Small intestine (tissue), 7 donors: ENCODE results near the gene PIEZO2. TPM values are rescaled to one million over a fixed set of nuclear protein-coding genes. Genes with fewer than 3 reads are reported as not detected.

Experiments
- DNase-seq, 2 donors: peaks; one replicate each; pipeline versions ENCODE4 v3.0.0 to v3.0.0-alpha.2; 2013
- FAIRE-seq: peaks from 2 replicates; lab custom pipeline; 2012; peaks lifted over from hg19 to GRCh38; lab: Jason Lieb, UNC
- H3K27ac ChIP-seq, 3 donors: one replicate each; pipeline ENCODE4 v1.5.1; 2013; ENCODE audit warnings: low read length in 2 of 3, mild to moderate bottlenecking in 2 of 3, control low read depth in 1 of 3, inconsistent platforms in 1 of 3, low read depth in 1 of 3, moderate library complexity in 1 of 3
- H3K27me3 ChIP-seq, 3 donors: one replicate each; pipeline ENCODE4 v1.6.1; 2013; ENCODE audit warnings: low read length in 3 of 3, inconsistent platforms in 1 of 3; ENCODE audit not compliant: control insufficient read depth in 3 of 3, insufficient read depth in 3 of 3
- H3K36me3 ChIP-seq, 3 donors: one replicate each; pipeline ENCODE4 v1.6.1; 2013; ENCODE audit warnings: low read length in 3 of 3, inconsistent platforms in 1 of 3, low read depth in 1 of 3, mild to moderate bottlenecking in 1 of 3, moderate library complexity in 1 of 3; ENCODE audit not compliant: control insufficient read depth in 3 of 3, insufficient read depth in 2 of 3
- H3K4me1 ChIP-seq, 3 donors: one replicate each; pipeline ENCODE4 v1.6.1; 2013; ENCODE audit warnings: low read length in 2 of 3, inconsistent platforms in 1 of 3, low read depth in 1 of 3, mild to moderate bottlenecking in 1 of 3, moderate library complexity in 1 of 3; ENCODE audit not compliant: control insufficient read depth in 3 of 3, insufficient read depth in 2 of 3
- H3K4me3 ChIP-seq, 3 donors: one replicate each; pipeline ENCODE4 v1.5.1; 2013; ENCODE audit warnings: low read length in 3 of 3, control low read depth in 1 of 3, inconsistent platforms in 1 of 3, low read depth in 1 of 3, mild to moderate bottlenecking in 1 of 3, moderate library complexity in 1 of 3
- H3K9me3 ChIP-seq, 2 donors: one replicate each; pipeline ENCODE4 v1.6.1; 2013; ENCODE audit warnings: low read depth in 1 of 2, low read length in 1 of 2; ENCODE audit not compliant: control insufficient read depth in 2 of 2, insufficient read depth in 1 of 2
- WGBS, 3 donors: extraction: QIAGEN DNeasy Blood & Tissue Kit; methylation state at CpG; one replicate each; pipeline ENCODE4 v1.1.7; 2013; 5-methylcytosine and 5-hydroxymethylcytosine counted together
- polyA plus RNA-seq, 4 donors: library from polyadenylated mRNA; stranded (reverse) in 3 of 4; unstranded in 1 of 4; fragments of 200-250 nt in 3 of 4; fragments of 120-200 nt in 1 of 4; gene quantifications; one replicate each; pipeline versions ENCODE4 v1.2.1 to v1.2.3, GENCODE V29; 2013
- donor health status: healthy with polysubstance abuse.
- donor health status: control.
- donor health status: control.
- donor health status: Bipolar disorder and iron deficiency.
- donor health status: healthy.

Gene PIEZO2
- polyA plus RNA-seq, 4 donors = 0.81 to 30.2 (median 1.8) TPM; not detected in 1

GRCh38 chr18:10784596-10785202, 364.7 kb downstream of the PIEZO2 start:
- no peak overlapping the region for H3K4me3 ChIP-seq
- no peaks in the 10 kb centered on the region for H3K9me3 ChIP-seq
- FAIRE-seq (no peak), DNase-seq (peak in 1 of 2 donors; percentile 16)
- H3K36me3 ChIP-seq = no peaks in the 10 kb centered on the region
- H3K27me3 ChIP-seq = peaks cover 0 to 2% (median 0%) of the 10 kb centered on the region in 3 donors
- H3K27ac ChIP-seq = no peak overlapping the region
- no peaks in the 10 kb centered on the region for H3K4me1 ChIP-seq
- WGBS, 3 donors = 67 to 78% (median 72%) methylated on average over 7 of the region's 7 CpGs

GRCh38 chr18:10783941-10784340, 365.4 kb downstream of the PIEZO2 start:
- no peak for DNase-seq
- Histone ChIP-seq H3K27me3 (peaks cover 0 to 2% (median 0%) of the 10 kb centered on the region in 3 donors), H3K36me3 (no peaks in the 10 kb centered on the region), H3K27ac (no peak overlapping the region), H3K9me3 (no peaks in the 10 kb centered on the region), H3K4me3 (no peak overlapping the region), H3K4me1 (no peaks in the 10 kb centered on the region)
- 76 to 84% (median 80%) methylated on average over 5 of the region's 5 CpGs for WGBS, 3 donors
- FAIRE-seq = no peak

GRCh38 chr18:10776493-10776892, 372.9 kb downstream of the PIEZO2 start:
- Histone ChIP-seq H3K4me3 (no peak overlapping the region), H3K36me3 (peaks cover 0 to 3% (median 0%) of the 10 kb centered on the region in 3 donors), H3K27me3 (peaks cover 0 to 2% (median 0%) of the 10 kb centered on the region in 3 donors), H3K9me3 (peaks cover 0 to 3% of the 10 kb centered on the region in 2 donors), H3K4me1 (no peaks in the 10 kb centered on the region), H3K27ac (no peak overlapping the region)
- FAIRE-seq = no peak
- 59 to 69% (median 63%) methylated on average over 6 of the region's 6 CpGs for WGBS, 3 donors
- DNase-seq = no peak

- DNase-seq = no peak
- H3K4me1 ChIP-seq = no peaks in the 10 kb centered on the region
- H3K9me3 ChIP-seq = peaks cover 0 to 3% of the 10 kb centered on the region in 2 donors
- peaks cover 0 to 2% (median 0%) of the 10 kb centered on the region in 3 donors for H3K27me3 ChIP-seq
- H3K4me3 ChIP-seq = no peak overlapping the region
- 71 to 79% (median 76%) methylated on average over 5 of the region's 5 CpGs for WGBS, 3 donors
- no peak overlapping the region for H3K27ac ChIP-seq
- peaks cover 0 to 3% (median 0%) of the 10 kb centered on the region in 3 donors for H3K36me3 ChIP-seq
- FAIRE-seq = no peak
Measured at GRCh38 chr18:10775026-10775425, 374.3 kb downstream of the PIEZO2 start.

GRCh38 chr18:10771053-10771709, 378.2 kb downstream of the PIEZO2 start:
- Histone ChIP-seq H3K27ac (no peak overlapping the region), H3K36me3 (peaks cover 0 to 7% (median 0%) of the 10 kb centered on the region in 3 donors), H3K4me3 (no peak overlapping the region), H3K4me1 (no peaks in the 10 kb centered on the region), H3K27me3 (peaks cover 0 to 2% (median 0%) of the 10 kb centered on the region in 3 donors), H3K9me3 (peaks cover 0 to 3% of the 10 kb centered on the region in 2 donors)
- FAIRE-seq (no peak), DNase-seq (no peak)
- WGBS, 3 donors = 41 to 71% (median 52%) methylated on average over 3 of the region's 3 CpGs

- H3K9me3 ChIP-seq = peaks cover 0 to 3% of the 10 kb centered on the region in 2 donors
- no peak for FAIRE-seq
- no peak overlapping the region for H3K4me3 ChIP-seq
- no peak for DNase-seq
- WGBS, 3 donors = 72 to 79% (median 75%) methylated on average over 2 of the region's 2 CpGs
- peaks cover 0 to 8% (median 0%) of the 10 kb centered on the region in 3 donors for H3K36me3 ChIP-seq
- H3K27me3 ChIP-seq = peaks cover 0 to 2% (median 0%) of the 10 kb centered on the region in 3 donors
- no peak overlapping the region for H3K27ac ChIP-seq
- H3K4me1 ChIP-seq = no peaks in the 10 kb centered on the region
Measured at GRCh38 chr18:10770264-10770663, 379.1 kb downstream of the PIEZO2 start.

GRCh38 chr18:10768221-10768620, 381.1 kb downstream of the PIEZO2 start:
- Histone ChIP-seq H3K36me3 (peaks cover 0 to 9% (median 0%) of the 10 kb centered on the region in 3 donors), H3K9me3 (peaks cover 0 to 3% of the 10 kb centered on the region in 2 donors), H3K27ac (no peak overlapping the region), H3K4me3 (no peak overlapping the region), H3K27me3 (no peaks in the 10 kb centered on the region), H3K4me1 (no peaks in the 10 kb centered on the region)
- WGBS, 3 donors = 91 to 93% (median 92%) methylated on average over 5 of the region's 5 CpGs
- FAIRE-seq (no peak), DNase-seq (no peak)

GRCh38 chr18:10767658-10768057, 381.7 kb downstream of the PIEZO2 start:
- WGBS, 3 donors = 89 to 94% (median 93%) methylated on average over 5 of the region's 5 CpGs
- no peaks in the 10 kb centered on the region for H3K4me1 ChIP-seq
- FAIRE-seq (no peak), DNase-seq (no peak)
- H3K36me3 ChIP-seq = peaks cover 0 to 8% (median 0%) of the 10 kb centered on the region in 3 donors
- H3K27ac ChIP-seq = no peak overlapping the region
- peaks cover 0 to 3% of the 10 kb centered on the region in 2 donors for H3K9me3 ChIP-seq
- H3K27me3 ChIP-seq = no peaks in the 10 kb centered on the region
- no peak overlapping the region for H3K4me3 ChIP-seq
